GM12878 (cell line): ENCODE measurements around the gene NIPAL3. TPM values are rescaled to one million over a fixed set of nuclear protein-coding genes. Genes with fewer than 3 reads are reported as not detected.

Source experiments
- ATF2 ChIP-seq: IDR thresholded peaks from 2 replicates; pipeline ENCODE4 v1.6.1; 2012; ENCODE audit warnings: low read length, inconsistent platforms
- CHD4 ChIP-seq: fragments of 200-600 bp; sonication (generic); IDR thresholded peaks from 2 replicates; pipeline ENCODE4 v1.6.1; 2016; ENCODE audit warnings: mild to moderate bottlenecking
- CUX1 ChIP-seq: IDR thresholded peaks from 2 replicates; pipeline ENCODE4 v1.6.1; 2012; ENCODE audit warnings: improper control_type of control experiment, low read depth, low read length; ENCODE audit not compliant: insufficient replicate concordance
- DPF2 ChIP-seq: fragments of 450-650 bp; IDR thresholded peaks from 2 replicates; pipeline ENCODE4 v1.6.1; 2017; ENCODE audit warnings: mild to moderate bottlenecking
- E4F1 ChIP-seq: fragments of 450-650 bp; IDR thresholded peaks from 2 replicates; pipeline ENCODE4 v1.6.1; 2018; ENCODE audit warnings: borderline replicate concordance, mild to moderate bottlenecking; ENCODE audit not compliant: partially characterized antibody
- EZH2 ChIP-seq: IDR thresholded peaks from 2 replicates; pipeline ENCODE4 v1.6.1; 2012; ENCODE audit warnings: low read depth, mild to moderate bottlenecking, control low read depth, inconsistent platforms, low read length, borderline replicate concordance; ENCODE audit not compliant: control insufficient read depth
- HDAC2 ChIP-seq: fragments of 200-600 bp; sonication (generic); IDR thresholded peaks from 2 replicates; pipeline ENCODE4 v1.6.1; 2017
- IRF4 ChIP-seq: IDR thresholded peaks from 2 replicates; pipeline ENCODE4 v1.6.1; 2011; ENCODE audit warnings: low read depth, low read length
- MLLT1 ChIP-seq: fragments of 450-650 bp; IDR thresholded peaks from 2 replicates; pipeline ENCODE4 v1.6.1; 2016; ENCODE audit warnings: mild to moderate bottlenecking
- RUNX3 ChIP-seq: IDR thresholded peaks from 2 replicates; pipeline ENCODE4 v1.6.1; 2012; ENCODE audit warnings: low read length, inconsistent platforms
- TCF12 ChIP-seq: IDR thresholded peaks from 2 replicates; pipeline ENCODE4 v1.6.1; 2011; ENCODE audit warnings: low read depth, mild to moderate bottlenecking, low read length
- ZNF24 ChIP-seq: fragments of 450-650 bp; IDR thresholded peaks from 2 replicates; pipeline ENCODE4 v1.6.1; 2017; ENCODE audit warnings: antibody characterized with exemption, mild to moderate bottlenecking
- polyA plus RNA-seq, 11 experiments: library from polyadenylated mRNA; depleted of rRNA in 4 of 11; unstranded in 6 of 11; stranded (reverse) in 5 of 11; fragments of >200 nt; fragmentation: Nextera tagmentation in 4 of 11; fragmentation: Illumina TruSeq in 1 of 11; extraction: Ambion mirVana in 4 of 11; extraction: Trizol in 1 of 11; gene quantifications; 1 replicate in 1 of 11; 2 replicates in 10 of 11; pipeline versions ENCODE4 v1.2.1 to v1.2.3, GENCODE V29; 2011 to 2016; ENCODE audit warnings: inconsistent platforms in 2 of 11, missing spikeins in 2 of 11, low read depth in 1 of 11
- total RNA-seq, 4 experiments: library from RNA; depleted of rRNA in 3 of 4; stranded (reverse); fragments of >200 nt in 3 of 4; fragmentation: Illumina TruSeq in 1 of 4; extraction: Trizol in 1 of 4; gene quantifications; 2 replicates each; pipeline versions ENCODE4 v1.2.1 to v1.2.3, GENCODE V29; 2013 to 2021

The NIPAL3 gene
- total and polyA plus RNA-seq, 10 of the 15 experiments (the other 5 are each of a cell fraction or from before 2014, with no cell fraction given), result 2.1 to 9.4 (median 4.2) TPM

GRCh38 chr1:24383381-24383940 lies 32.1 kb upstream of the NIPAL3 start (continued):
- no peak for TF ChIP-seq TCF12
- TF ChIP-seq RUNX3, result no peak
- TF ChIP-seq CHD4, result no peak
- no peak for TF ChIP-seq DPF2
- TF ChIP-seq IRF4, result no peak
- TF ChIP-seq ATF2, result no peak
- TF ChIP-seq ZNF24, result no peak
- TF ChIP-seq MLLT1, result no peak
- TF ChIP-seq E4F1, result no peak
- no peak for TF ChIP-seq CUX1
- no peak for TF ChIP-seq EZH2
- no peak for TF ChIP-seq HDAC2
- TF ChIP-seq, all 136 proteins: peak for 0
